ENCODE results near the gene TSC22D4.
A peak's percentile ranks its signal among the peaks of the same experiment; 100 is the strongest.
"Not testable (repeated sequence)": the region's sequence is repeated elsewhere in the genome, so short reads cannot be mapped to it uniquely, and the experiment has no call there.

TSC22D4 gene

DNA sequence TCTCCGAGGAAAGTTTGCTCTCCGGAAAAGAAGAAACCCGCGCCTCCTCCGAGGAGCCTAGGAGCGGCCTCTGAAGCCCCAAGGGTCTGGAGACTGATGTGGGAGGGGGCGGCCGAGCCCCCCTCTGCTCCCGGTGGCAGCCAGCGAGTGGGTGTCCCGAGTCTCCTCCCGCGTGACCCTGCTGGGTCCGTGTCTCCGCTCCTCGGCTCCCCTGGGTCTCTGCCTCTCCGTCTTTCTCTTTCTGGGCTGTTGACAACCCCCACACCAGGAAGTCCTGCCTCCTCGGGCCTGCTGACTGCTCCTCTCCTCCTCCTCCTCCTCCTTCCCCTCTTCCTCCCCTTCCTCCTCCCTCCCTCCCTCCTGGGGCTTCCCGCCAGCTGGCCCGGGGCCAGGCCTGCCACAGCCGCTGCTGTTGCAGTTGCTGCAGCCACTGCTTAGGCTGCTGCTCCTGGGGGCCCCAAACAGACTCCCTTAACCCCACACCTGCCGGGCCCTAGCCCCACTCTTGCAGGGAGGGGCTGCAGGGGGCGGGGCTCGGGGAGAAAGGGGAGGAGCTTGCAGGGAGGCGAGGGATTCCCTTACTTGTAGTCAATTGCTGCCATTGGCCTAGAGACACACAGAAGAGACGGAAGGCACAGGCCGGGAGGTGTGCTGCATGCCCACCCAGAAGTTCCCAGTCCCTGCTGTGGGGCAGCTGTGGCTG is at the start of gene TSC22D4:
TSS of gene TSC22D4 (minus strand) at position 257 of the 703 bp plus-strand sequence. CDS start 1,176 bp downstream, outside the sequence.
- peak; percentile 82 for DNase-seq (ENCODE audit: low read depth)

DNA sequence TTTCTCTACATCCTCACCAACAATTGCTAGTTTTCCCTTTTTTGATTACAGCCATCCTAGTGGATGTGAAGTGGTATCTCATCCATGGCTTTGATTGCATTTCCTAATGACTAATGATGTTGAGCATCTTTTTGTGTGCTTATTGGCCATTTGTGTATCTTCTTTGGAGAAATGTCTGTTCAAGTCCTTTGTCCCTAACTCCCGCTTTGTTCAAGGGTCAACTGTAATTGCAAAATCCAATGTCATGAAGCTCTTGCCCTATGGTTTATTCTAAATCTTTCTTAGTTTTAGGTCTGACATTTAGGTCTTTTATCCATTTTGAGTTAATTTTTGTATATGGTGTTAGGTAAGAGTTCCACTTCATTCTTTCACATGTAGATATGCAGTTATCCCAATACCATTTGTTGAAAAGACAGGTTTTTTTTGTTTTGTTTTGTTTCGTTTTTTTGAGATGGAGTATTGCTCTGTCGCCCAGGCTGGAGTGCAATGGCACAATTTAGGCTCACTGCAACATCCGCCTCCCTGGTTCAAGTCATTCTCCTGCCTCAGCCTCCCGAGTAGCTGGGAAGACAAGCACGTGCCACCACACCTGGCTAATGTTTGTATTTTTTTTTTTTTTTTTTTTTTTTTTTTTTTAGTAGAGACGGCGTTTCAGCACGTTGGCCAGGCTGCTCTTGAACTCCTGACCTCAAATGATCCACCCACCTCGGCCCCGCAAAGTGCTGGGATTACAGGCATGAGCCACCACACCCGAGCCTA is 49.3 kb upstream of the TSC22D4 start:
- DNase-seq (ENCODE audit: low read depth), result not testable (repeated sequence)

DNA sequence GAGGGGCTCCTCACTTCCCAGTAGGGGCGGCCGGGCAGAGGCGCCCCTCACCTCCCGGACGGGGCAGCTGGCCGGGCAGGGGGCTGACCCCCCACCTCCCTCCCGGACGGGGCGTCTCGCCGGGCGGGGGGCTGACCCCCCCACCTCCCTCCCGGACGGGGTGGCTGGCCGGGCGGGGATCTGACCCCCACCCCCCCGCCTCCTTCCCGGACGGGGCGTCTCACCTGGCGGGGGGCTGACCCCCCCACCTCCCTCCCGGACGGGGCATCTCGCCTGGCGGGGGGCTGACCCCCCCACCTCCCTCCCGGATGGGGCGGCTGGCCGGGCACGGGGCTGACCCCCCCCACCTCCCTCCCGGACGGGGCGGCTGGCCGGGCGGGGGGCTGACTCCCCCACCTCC is 44.2 kb upstream of the TSC22D4 start:
- DNase-seq (ENCODE audit: low read depth), result not testable (repeated sequence)

DNA sequence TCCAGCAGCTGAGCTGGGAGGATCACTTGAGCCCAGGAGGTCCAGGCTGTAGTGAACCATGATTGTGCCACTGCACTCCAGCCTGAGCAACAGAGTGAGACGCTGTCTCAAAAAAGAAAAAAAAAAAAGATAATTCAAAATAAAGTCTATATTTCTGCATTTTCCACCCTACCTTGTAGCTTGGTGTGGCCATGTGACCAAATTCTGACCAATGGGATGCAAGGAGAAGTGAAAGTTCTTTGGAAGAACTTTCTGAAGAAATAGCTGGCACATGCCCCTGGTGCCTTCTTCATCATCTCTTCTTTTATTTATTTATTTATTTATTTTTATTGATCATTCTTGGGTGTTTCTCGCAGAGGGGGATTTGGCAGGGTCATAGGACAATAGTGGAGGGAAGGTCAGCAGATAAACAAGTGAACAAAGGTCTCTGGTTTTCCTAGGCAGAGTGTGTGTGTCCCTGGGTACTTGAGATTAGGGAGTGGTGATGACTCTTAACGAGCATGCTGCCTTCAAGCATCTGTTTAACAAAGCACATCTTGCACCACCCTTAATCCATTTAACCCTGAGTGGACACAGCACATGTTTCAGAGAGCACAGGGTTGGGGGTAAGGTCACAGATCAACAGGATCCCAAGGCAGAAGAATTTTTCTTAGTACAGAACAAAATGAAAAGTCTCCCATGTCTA is 43.0 kb upstream of the TSC22D4 start:
- not testable (repeated sequence) for DNase-seq (ENCODE audit: low read depth)

DNA sequence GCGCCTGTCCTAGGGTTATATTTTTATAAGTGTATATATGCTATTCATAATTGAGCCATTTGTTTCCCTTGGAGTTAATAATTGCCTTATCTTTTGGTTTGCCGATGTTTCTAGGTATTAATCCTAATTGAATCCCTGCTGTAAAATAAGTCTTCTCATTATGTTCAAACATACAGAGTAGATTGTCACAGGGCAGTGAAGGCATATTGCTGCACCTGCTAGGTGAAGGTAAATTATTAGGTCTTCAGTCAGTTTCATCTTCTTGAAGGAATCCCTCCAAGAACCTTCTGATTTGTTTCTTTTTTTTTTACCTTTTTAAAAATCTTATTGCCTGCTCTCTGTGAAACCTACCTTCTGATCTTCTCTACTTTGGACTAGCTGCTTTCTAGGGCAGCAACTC is 42.1 kb upstream of the TSC22D4 start:
- DNase-seq (ENCODE audit: low read depth), result no peak

DNA sequence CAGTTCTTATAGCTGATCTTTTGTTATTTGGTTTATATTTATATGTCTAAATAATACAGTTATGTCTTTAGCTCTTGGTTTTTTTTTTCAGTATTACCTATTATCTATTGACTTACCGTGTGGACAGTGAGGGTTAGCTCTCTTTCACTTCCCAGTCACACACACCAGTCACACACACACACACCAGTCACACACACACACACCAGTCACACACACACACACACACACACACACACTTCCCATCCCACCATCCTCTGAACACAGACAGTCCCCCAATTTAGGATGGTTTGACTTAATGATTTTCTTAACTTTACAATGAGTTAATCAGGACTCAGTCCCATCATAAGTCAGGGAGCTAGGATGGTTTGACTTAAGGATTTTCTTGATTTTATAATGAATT is 41.1 kb upstream of the TSC22D4 start:
- no peak for DNase-seq (ENCODE audit: low read depth)

DNA sequence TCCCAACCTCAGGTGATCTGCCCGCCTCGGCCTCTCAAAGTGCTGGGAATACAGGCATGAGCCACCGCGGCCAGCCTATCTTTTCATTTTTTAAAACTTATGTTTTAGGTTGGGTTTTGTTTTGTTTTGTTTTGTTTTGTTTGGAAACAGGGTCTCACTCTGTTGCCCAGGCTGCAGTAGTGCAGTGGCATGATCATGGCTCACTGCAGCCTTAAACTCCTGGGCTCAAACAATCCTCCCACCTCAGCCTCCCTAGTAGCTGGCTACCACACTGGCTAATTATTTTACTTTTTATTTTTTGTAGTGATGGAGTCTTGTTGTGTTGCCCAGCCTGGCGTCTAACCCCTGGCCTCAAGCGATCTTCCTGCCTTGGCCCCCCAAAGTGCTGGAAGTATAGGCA is 40.6 kb upstream of the TSC22D4 start:
- no peak for DNase-seq (ENCODE audit: low read depth)

DNA sequence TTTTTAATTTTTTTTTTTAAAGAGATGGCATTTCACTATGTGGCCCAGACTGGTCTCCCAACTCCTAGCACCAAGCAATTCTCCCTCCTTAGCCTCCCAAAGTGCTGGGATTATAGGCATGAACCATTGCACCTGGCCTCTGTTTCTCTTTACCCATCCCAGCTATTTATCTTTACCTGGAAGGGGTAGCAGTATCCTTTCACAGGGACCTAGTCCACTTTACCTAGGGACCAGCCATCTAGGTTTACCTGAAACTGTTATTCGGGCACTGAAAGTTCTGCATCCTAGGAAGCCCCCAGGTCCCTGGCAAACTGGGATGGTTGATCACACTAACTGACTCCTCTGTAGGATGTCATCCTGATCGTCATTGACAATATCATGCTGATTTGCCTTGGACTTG is 38.3 kb upstream of the TSC22D4 start:
- DNase-seq (ENCODE audit: low read depth), result no peak

DNA sequence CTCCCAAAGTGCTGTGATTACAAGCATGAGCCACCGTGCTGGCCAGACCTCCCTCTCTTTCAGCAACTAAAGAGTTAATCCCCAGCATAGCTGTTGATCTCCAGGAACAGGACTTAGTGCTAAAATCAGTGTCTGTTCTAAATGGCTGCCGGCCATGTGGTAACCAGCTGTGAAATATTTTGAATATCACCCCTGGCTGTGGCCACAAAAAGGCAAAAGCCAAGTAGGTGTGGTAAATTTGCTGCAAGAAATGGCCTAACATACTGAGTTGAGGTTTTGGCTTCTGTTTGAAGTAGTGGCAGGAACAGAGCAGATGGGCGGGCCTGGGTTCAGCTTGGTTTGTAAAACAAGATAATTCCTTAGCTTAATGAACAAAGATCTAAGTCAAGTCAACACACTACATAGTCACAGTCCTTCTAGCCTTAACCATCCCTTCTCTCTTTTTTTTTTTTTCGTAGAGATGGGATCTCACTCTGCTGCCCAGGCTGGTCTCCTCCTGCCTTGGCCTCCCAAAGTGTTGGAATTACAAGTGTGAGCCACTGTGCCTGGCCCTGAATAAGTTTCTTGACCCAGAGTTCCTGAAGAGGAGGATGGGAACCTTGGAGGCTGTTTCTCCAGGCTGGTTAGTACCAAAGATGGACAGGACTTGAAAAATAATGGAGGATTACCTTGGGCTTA is 37.3 kb upstream of the TSC22D4 start:
- peak; percentile 12 for DNase-seq (ENCODE audit: low read depth)

DNA sequence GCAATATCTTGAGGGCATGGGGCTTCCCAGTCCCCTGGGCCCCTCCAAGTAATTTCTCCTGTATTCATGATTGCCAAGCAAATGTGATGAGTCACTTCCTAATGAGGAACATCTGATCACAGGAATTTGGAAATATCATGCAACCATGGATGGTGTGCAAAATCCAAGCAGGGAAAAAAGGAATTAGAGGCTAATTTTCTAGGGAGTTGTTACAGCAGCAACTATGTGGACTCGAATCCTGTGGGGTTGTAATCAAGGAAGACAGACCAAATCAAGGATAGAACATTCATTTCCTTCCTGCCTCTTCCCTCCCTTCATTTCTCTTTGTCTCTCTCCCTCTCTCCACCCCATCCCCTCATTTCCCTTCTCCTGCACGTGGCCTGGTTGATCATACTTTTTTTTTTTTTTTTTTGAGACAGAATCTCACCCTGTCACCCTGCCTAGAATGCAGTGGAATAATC is 36.1 kb upstream of the TSC22D4 start:
- no peak for DNase-seq (ENCODE audit: low read depth)

DNA sequence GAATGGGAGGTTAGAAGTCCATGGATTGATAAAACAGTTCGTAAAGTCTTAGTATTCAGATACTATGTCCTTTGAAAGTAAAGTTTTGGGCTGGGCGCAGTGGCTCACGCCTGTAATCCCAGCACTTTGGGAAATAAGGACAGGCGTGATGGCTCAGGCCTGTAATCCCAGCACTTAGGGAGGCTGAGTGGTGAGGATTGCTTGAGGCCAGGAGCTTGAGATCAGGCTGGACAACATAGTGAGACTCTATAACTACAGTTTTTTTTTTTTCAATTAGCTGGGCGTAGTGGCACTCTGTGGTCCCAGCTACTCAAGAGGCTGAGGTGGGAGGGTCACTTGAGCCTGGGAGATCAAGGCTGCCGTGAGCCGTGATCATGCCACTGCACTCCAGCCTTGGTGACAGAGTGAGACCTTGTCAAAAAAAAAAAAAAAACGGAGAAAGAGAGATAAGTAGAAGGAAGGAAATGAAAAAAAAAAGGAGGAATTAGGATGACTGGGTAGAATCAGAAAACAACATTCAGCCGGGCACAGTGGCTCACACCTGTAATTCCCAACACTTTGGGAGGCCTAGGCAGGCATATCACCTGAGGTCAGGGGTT is 34.3 kb upstream of the TSC22D4 start:
- DNase-seq (ENCODE audit: low read depth), result no peak

DNA sequence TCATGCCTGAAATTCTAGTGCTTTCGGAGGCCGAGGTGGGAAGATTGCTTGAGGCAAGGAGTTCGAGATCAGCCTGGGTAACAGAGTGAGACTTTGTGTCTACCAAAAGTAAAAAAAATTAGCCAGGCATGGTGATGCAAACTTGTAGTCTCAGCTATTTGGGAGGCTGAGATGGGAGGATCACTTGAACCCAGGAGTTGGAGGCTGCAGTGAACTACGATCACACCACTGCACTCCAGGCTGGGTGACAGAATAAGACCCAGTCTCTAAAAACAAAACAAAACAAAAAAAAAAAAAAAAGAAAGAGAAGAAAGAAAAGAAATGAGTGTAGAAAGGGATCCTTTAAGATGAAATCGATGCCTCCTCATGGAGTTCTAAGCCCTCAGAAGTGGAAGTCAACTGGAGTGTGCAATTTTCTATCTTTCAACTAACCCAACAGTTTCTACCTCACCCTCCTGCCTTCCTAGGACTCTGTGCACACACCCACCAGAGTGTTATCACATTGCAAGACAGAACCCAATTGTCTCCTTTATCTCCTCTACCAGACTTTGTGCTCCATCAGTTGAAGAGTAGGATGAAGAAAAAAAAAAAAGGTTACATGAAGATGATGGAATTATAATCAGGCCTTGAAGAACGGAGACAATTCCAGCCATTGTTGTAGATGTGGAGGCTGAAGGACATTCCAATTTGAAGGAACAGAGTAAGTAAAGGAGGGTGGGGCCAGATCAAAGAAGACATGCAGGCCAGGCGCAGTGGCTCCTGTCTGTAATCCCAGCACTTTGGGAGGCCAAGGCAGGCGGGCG is 31.6 kb upstream of the TSC22D4 start:
- no peak for DNase-seq (ENCODE audit: low read depth)

DNA sequence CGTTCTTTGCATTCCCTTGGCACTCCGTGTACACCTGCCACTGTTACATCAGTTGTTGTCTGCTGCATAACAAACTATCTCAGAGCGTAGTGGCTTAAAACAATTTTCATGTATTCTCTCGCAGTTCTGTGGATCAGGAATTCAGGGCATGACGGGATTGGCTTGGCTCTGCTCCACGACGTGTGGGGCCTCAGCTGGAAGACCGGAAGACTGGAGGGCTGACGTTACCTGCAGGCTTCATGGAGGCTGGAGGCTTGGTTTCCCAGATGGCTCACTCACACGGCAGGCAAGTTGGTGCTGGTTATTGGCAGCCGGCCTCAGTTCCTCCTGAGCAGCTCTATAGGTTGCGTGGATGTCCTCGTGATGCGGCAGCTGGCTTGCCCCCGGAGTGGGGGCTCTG is 30.2 kb upstream of the TSC22D4 start:
- no peak for DNase-seq (ENCODE audit: low read depth)

DNA sequence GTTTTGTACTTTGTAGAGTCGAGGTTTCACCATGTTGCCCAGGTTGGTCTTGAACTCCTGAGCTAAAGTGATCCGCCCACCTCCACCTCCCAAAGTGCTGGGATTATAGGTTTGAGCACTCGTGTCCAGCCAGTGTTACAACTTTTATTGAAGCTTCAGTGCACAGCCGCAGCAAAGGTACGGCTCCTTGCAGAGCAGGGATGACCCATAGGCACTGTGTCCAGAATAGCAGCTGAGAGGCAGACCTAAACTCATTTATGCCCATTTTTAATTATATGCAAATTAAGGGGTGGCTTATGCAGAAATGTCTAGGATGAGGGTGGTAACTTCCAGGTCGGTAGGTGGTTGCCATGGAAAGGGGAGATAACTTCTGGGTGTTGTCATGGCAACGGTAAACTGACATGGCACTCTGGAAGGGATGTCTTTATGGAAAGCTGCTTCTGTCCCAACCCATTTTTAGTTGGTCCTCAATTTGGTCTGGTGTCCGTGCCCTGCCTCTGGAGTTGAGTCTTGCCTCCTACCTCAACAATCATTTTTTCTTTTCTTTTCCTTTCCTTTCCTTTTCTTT is 27.4 kb upstream of the TSC22D4 start:
- no peak for DNase-seq (ENCODE audit: low read depth)

DNA sequence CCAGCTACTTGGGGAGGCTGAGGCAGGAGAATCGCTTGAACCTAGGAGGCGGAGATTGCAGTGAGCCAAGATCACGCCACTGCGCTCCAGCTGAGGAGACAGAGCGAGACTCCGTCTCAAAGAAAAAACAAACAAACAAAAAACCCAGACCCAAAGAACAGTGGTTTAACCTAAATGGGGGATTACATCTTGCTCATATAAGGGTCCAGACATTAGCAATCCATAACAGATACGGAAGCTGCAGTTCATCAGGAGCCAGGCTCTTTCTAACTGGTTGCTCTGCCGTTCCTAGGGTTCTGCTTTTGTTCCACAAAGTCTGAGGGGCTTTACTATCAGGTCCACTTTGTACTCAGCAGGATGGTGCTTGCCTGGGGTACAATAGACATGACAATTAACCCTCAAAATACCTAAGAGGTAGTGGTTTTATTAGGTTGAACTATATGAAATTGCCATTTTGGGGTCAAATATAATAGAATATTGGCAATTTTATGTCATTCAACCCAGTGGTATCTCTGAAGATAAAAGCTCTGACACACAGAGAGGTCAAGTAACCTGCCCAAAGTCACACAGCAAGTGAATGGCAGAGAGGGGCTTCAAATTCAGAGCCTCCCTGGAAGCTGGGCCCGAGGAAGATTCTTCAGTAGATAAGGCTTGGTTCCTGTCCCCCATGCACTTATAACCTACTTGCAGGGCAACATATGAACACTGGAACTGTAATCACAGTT is 26.0 kb upstream of the TSC22D4 start:
- no peak for DNase-seq (ENCODE audit: low read depth)

DNA sequence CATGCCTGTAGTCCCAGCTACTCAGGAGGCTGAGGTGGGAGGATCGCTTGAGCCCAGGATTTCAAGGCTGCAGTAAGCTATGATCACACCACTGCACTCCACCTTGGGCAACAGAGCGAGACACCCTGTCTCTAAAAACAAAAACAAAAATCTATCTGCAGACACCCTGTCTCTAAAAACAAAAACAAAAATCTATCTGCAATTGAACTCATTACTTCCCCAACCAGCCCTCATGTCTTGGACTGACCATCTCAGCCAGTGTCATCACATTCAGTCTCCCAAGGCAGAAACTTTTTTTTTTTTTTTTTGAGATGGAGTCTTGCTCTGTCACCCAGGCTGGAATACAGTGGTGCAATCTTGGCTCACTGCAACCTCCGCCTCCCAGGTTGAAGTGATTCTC is 25.0 kb upstream of the TSC22D4 start:
- not testable (repeated sequence) for DNase-seq (ENCODE audit: low read depth)

DNA sequence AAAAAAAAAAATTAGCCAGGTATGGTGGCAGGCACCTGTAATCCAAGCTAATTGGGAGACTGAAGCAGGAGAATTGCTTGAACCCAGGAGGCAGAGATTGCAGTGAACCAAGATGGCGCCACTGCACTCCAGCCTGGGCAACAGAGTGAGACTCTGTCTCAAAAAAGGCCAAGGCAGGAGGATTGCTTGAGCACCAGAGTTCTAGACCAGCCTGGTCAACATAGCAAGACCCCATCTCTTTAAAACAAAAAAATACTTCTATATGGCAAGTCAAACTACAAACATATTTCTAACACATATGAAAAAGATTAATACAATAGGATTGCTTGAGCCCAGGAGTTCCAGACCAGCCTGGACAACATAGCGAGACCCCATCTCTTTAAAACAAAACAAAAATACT is 21.7 kb upstream of the TSC22D4 start:
- DNase-seq (ENCODE audit: low read depth), result not testable (repeated sequence)

DNA sequence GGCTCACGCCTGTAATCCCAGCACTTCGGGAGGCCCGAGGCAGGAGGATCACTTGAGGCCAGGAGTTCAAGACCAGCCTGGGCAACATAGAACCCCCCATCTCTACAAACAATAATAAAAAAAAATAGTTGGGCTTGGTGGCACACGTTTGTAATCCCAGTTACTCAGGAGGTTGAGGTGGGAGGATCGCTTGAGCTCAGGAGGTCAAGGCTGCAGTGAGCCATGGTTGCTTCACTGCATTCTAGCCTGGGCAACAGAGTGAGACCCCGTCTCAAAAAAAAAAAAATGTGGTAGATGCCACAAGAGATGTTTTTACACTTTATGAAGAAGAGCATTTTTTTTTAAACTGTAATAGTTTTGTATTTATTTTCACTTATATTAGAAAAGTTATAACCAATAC is 17.5 kb upstream of the TSC22D4 start:
- DNase-seq (ENCODE audit: low read depth), result no peak

DNA sequence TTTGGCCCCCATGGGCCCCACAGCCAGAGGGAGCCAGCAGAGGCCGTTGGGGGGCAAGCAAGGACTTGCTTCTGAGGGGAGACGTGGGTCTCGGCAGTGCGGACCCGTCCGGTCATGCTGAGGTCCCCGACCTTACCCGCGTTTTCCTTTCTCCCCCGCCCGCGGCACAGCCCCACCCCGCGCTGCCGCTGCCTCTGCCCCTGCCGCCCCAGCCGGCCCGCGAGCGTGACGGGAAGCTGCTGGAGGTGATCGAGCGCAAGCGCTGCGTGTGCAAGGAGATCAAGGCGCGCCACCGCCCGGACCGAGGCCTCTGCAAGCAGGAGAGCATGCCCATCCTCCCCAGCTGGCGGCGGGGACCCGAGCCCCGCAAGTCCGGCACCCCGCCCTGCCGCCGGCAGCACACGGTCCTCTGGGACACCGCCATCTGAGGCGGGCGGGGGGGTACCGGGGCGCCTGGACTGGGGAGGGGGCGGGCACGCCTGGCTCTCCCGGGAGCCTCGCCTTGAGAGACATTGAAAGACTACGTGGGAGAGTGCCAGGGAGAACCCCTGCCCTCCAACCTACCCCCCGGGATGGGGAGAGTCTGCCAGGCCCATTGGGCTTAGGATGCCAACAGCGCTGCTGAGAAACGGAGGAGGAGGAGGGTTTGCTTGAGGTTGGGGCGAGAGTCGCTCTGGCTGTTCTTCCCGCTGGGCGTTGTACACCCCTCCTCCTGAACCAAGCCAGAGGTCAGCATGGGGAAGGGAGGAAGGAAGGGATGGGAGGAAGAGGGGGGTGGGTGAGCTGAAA is 14.7 kb upstream of the TSC22D4 start:
- DNase-seq (ENCODE audit: low read depth), result peak; percentile 38

All from stimulated activated CD8-positive, alpha-beta memory T cell treated with anti-CD3 and anti-CD28 coated beads, Interleukin-4, amount 100 ng/mL, for 24 hours (primary cell).